Measurements from ENCODE around the gene CD8A.

Gene CD8A

GRCh38 chr2:86788881-86789686, 1.6 kb downstream of the CD8A start:
- TF ChIP-seq SPI1 (IDR thresholded peaks at IDR 0.05; ENCODE audit: borderline replicate concordance, low read depth), result no peak
- TF ChIP-seq CTCF (IDR thresholded peaks at IDR 0.05; ENCODE audit: insufficient read depth, low read length), result no peak
- TF ChIP-seq GABPA (IDR thresholded peaks at IDR 0.05; ENCODE audit: low read depth), result no peak
- TF ChIP-seq REST (IDR thresholded peaks at IDR 0.05; ENCODE audit: insufficient replicate concordance, low read depth), result no peak
- TF ChIP-seq POLR2AphosphoS5 (IDR thresholded peaks at IDR 0.05; ENCODE audit: low read depth), result no peak
- DNase-seq (ENCODE audit: low read depth in 1 of 2, low spot score in 1 of 2), result no peak
- Histone ChIP-seq H3K27me3 (ENCODE audit: insufficient read depth, poor library complexity, severe bottlenecking) (peaks cover 37% of the 10 kb centered on the region), H3K27ac (replicated peaks) (no peak overlapping the region), H3K4me3 (replicated peaks; ENCODE audit: insufficient read depth, low read length) (no peak overlapping the region)

GRCh38 chr2:86788165-86788564, 2.5 kb downstream of the CD8A start:
- Histone ChIP-seq H3K27me3 (ENCODE audit: insufficient read depth, poor library complexity, severe bottlenecking) (peaks cover 37% of the 10 kb centered on the region), H3K27ac (replicated peaks) (no peak overlapping the region), H3K4me3 (replicated peaks; ENCODE audit: insufficient read depth, low read length) (no peak overlapping the region)
- TF ChIP-seq POLR2AphosphoS5 (IDR thresholded peaks at IDR 0.05; ENCODE audit: low read depth), result no peak
- TF ChIP-seq SPI1 (IDR thresholded peaks at IDR 0.05; ENCODE audit: borderline replicate concordance, low read depth), result no peak
- no peak for TF ChIP-seq REST (IDR thresholded peaks at IDR 0.05; ENCODE audit: insufficient replicate concordance, low read depth)
- no peak for TF ChIP-seq GABPA (IDR thresholded peaks at IDR 0.05; ENCODE audit: low read depth)
- no peak for TF ChIP-seq CTCF (IDR thresholded peaks at IDR 0.05; ENCODE audit: insufficient read depth, low read length)
- DNase-seq (ENCODE audit: low read depth in 1 of 2, low spot score in 1 of 2), result no peak

- Histone ChIP-seq H3K27me3 (ENCODE audit: insufficient read depth, poor library complexity, severe bottlenecking) (peaks cover 37% of the 10 kb centered on the region), H3K4me3 (replicated peaks; ENCODE audit: insufficient read depth, low read length) (no peak overlapping the region), H3K27ac (replicated peaks) (no peak overlapping the region)
- peak in 1 of 2 experiments; percentile 34 for DNase-seq (ENCODE audit: low read depth in 1 of 2, low spot score in 1 of 2)
- TF ChIP-seq REST (IDR thresholded peaks at IDR 0.05; ENCODE audit: insufficient replicate concordance, low read depth), result no peak
- no peak for TF ChIP-seq SPI1 (IDR thresholded peaks at IDR 0.05; ENCODE audit: borderline replicate concordance, low read depth)
- no peak for TF ChIP-seq POLR2AphosphoS5 (IDR thresholded peaks at IDR 0.05; ENCODE audit: low read depth)
- no peak for TF ChIP-seq GABPA (IDR thresholded peaks at IDR 0.05; ENCODE audit: low read depth)
- no peak for TF ChIP-seq CTCF (IDR thresholded peaks at IDR 0.05; ENCODE audit: insufficient read depth, low read length)
Measured at GRCh38 chr2:86787736-86788135, 3.0 kb downstream of the CD8A start.

Measured in HL-60 (cell line).